ENCODE results near the gene CNIH3.

- TF ChIP-seq CTCF (IDR thresholded peaks at IDR 0.05; ENCODE audit: low read depth, low read length, poor library complexity, severe bottlenecking) (no peak), EZH2phosphoT487 (IDR thresholded peaks at IDR 0.05; ENCODE audit: borderline replicate concordance, low read length) (no peak)
Measured at GRCh38 chr1:224665016-224665415, 48.9 kb downstream of the CNIH3 start.
